Keratinocyte (primary cell): ENCODE data around the gene CFAP20. TPM values are rescaled to one million over a fixed set of nuclear protein-coding genes. Genes with fewer than 3 reads are reported as not detected.

ENCODE experiments used
- DNase-seq: peaks from one replicate; pipeline ENCODE4 v3.0.0-alpha.2; 2011; ENCODE audit warnings: low read depth, missing footprints, low spot score
- FAIRE-seq: peaks from 2 replicates; lab custom pipeline; 2011; peaks lifted over from hg19 to GRCh38; lab: Jason Lieb, UNC
- H2AFZ ChIP-seq: 2 replicates; pipeline ENCODE4 v1.6.0; 2012; ENCODE audit warnings: low read length, control low read depth, inconsistent platforms; ENCODE audit not compliant: control insufficient read depth
- H3K27ac ChIP-seq: 2 replicates; pipeline ENCODE4 v1.5.1; 2011; ENCODE audit warnings: low read length; ENCODE audit not compliant: control insufficient read depth, insufficient read depth
- H3K27me3 ChIP-seq: 3 replicates; pipeline ENCODE4 v1.6.0; 2011; ENCODE audit warnings: low read length; ENCODE audit not compliant: control insufficient read depth, insufficient read depth; ENCODE audit errors: extremely low read depth
- H3K36me3 ChIP-seq, 2 experiments: 2 replicates in 1 of 2; 3 replicates in 1 of 2; pipeline ENCODE4 v1.5.1; 2011; ENCODE audit warnings: low read length in 2 of 2, mild to moderate bottlenecking in 1 of 2; ENCODE audit not compliant: control insufficient read depth in 2 of 2, insufficient read depth in 2 of 2; ENCODE audit errors: extremely low read depth in 1 of 2
- H3K4me1 ChIP-seq: 3 replicates; pipeline ENCODE4 v1.5.1; 2011; ENCODE audit warnings: low read length; ENCODE audit not compliant: control insufficient read depth, insufficient read depth; ENCODE audit errors: extremely low read depth
- H3K4me2 ChIP-seq: 3 replicates; pipeline ENCODE4 v1.6.0; 2011; ENCODE audit warnings: low read depth, low read length; ENCODE audit not compliant: control insufficient read depth, insufficient read depth; ENCODE audit errors: extremely low read depth
- H3K4me3 ChIP-seq, 3 experiments: fragments of 200-600 bp in 1 of 3; sonication (generic) in 1 of 3; 2 replicates in 2 of 3; 3 replicates in 1 of 3; pipeline ENCODE4 v1.5.1; 2011 to 2016; ENCODE audit warnings: low read length in 3 of 3, mild to moderate bottlenecking in 3 of 3, control low read depth in 2 of 3, inconsistent platforms in 1 of 3, low read depth in 1 of 3, mixed read lengths in 1 of 3, mixed run types in 1 of 3, moderate library complexity in 1 of 3; ENCODE audit not compliant: control insufficient read depth in 2 of 3, insufficient read depth in 2 of 3; ENCODE audit errors: extremely low read depth in 1 of 3
- H3K79me2 ChIP-seq: 2 replicates; pipeline ENCODE4 v1.6.0; 2012; ENCODE audit warnings: low read length; ENCODE audit not compliant: control insufficient read depth, insufficient read depth
- H3K9ac ChIP-seq: 3 replicates; pipeline ENCODE4 v1.6.0; 2011; ENCODE audit warnings: low read length; ENCODE audit not compliant: control insufficient read depth, insufficient read depth; ENCODE audit errors: extremely low read depth
- H3K9me1 ChIP-seq: 3 replicates; pipeline ENCODE4 v1.6.0; 2011; ENCODE audit warnings: low read length; ENCODE audit not compliant: control insufficient read depth, insufficient read depth; ENCODE audit errors: extremely low read depth
- H3K9me3 ChIP-seq: 2 replicates; pipeline ENCODE4 v1.5.1; 2012; ENCODE audit warnings: low read depth, low read length; ENCODE audit not compliant: control insufficient read depth
- H4K20me1 ChIP-seq: 3 replicates; pipeline ENCODE4 v1.6.0; 2011; ENCODE audit warnings: low read length; ENCODE audit not compliant: control insufficient read depth, insufficient read depth; ENCODE audit errors: extremely low read depth
- EZH2 ChIP-seq: IDR thresholded peaks from one replicate; pipeline ENCODE4 v1.6.1; 2012; ENCODE audit warnings: inconsistent platforms, mild to moderate bottlenecking, low read length, moderate library complexity
- dilution Hi-C: fragments of 300-500 bp; cut with MboI; formaldehyde crosslinking; loops from one replicate; pipeline ENCODE4 v1.7.0; 2020; ENCODE audit warnings: low sequenced_read_pairs; ENCODE audit not compliant: extremely low pct_ligation_motif_present
- polyA minus RNA-seq, 3 experiments: library from RNA; depleted of rRNA, polyadenylated mRNA; stranded (reverse); fragments of >200 nt; gene quantifications; 1 replicate in 1 of 3; 2 replicates in 1 of 3; 3 replicates in 1 of 3; pipeline ENCODE4 v1.2.3, GENCODE V29; 2011
- polyA plus RNA-seq, 5 experiments: library from polyadenylated mRNA; depleted of rRNA in 3 of 5; stranded (reverse) in 3 of 5; stranded (forward) in 1 of 5; unstranded in 1 of 5; fragments of >200 nt; gene quantifications; 1 replicate in 1 of 5; 2 replicates in 3 of 5; 3 replicates in 1 of 5; pipeline versions ENCODE4 v1.2.1 to v1.2.3, GENCODE V29; 2011 to 2012; ENCODE audit warnings: missing spikeins in 2 of 5, low read depth in 1 of 5, low replicate concordance in 1 of 5
- TF ChIP-seq, protein P1 (sequence below), 3 experiments: IDR thresholded peaks in 1 of 3; conservative IDR thresholded peaks in 1 of 3; optimal IDR thresholded peaks in 1 of 3; 2 replicates in 2 of 3; 3 replicates in 1 of 3; pipeline versions ENCODE3 to v1.5.1; 2011; ENCODE audit warnings: low read length in 3 of 3, mild to moderate bottlenecking in 3 of 3, moderate library complexity in 2 of 3, control low read depth in 1 of 3, inconsistent platforms in 1 of 3; ENCODE audit not compliant: insufficient read depth in 2 of 3; ENCODE audit errors: extremely low read depth in 1 of 3

Gene CFAP20
- 41.0 to 52.0 TPM (median 51.9 TPM) in 3 replicates for polyA plus RNA-seq
- 79.6 TPM for polyA plus RNA-seq (2011; ENCODE audit: low read depth)
- polyA plus RNA-seq (2011; cell fraction: cytosol; rRNA removed) = 39.0 and 48.7 TPM in 2 replicates
- 45.6 and 48.6 TPM in 2 replicates for polyA plus RNA-seq (2011; cell fraction: nucleus; rRNA removed)
- 32.2 and 37.5 TPM in 2 replicates for polyA plus RNA-seq (2012; ENCODE audit: low replicate concordance)
- 16.8 to 41.3 TPM (median 21.2 TPM) in 3 replicates for polyA minus RNA-seq
- polyA minus RNA-seq (2011; cell fraction: cytosol; rRNA and poly(A)+ RNA removed) = 39.5 TPM
- 12.7 and 17.3 TPM in 2 replicates for polyA minus RNA-seq (2011; cell fraction: nucleus; rRNA and poly(A)+ RNA removed)

DNA sequence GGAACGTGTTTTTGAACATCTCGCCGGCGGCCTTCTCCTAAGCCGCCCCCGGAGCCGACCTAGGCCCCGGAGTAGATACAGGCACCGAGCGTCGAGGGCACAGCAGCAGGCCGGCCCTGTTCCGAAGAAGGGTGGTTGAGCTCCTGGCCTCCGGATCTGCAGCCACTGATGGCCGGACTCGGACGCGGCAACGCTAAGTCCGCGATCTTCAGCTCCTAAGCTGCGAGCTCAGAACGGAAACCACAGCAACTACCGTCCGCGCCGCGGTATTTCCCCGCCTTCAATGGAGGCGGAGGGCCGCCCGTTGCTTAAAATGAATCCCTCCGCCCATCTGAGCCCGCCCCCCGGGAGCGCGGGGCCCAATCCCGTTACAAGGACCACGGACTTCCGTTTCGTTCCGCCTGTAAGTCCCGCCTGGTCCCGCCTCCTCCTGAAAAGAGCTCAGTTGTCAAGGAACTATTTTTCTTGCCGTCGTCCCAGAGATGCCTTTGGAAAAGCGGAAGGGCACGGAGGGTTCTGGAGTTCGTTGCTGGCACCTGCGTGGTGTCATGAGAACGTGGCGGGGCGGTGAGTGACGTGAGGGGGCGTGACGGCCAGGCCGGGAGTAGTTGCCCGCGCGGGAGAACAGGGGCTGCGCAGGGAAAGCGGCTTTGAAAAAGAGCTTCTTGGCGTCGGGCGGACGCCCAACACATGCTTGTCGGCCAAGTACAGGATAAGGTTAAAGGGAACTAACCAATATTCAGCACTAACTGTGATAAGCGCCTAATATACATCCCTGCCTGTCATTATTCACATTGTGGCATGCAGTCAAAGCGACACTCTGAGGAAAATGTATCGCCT, at the start of gene CFAP20:
Gene CFAP20, minus strand, starts transcription at position 285 of the 840 bp plus-strand sequence. Its CDS starts 266 bp downstream, at position 19.
- H2AFZ ChIP-seq = peak within 1 kb of the TSS; percentile 94
- TF ChIP-seq EZH2 = no peak
- TF ChIP-seq, protein P1, sequence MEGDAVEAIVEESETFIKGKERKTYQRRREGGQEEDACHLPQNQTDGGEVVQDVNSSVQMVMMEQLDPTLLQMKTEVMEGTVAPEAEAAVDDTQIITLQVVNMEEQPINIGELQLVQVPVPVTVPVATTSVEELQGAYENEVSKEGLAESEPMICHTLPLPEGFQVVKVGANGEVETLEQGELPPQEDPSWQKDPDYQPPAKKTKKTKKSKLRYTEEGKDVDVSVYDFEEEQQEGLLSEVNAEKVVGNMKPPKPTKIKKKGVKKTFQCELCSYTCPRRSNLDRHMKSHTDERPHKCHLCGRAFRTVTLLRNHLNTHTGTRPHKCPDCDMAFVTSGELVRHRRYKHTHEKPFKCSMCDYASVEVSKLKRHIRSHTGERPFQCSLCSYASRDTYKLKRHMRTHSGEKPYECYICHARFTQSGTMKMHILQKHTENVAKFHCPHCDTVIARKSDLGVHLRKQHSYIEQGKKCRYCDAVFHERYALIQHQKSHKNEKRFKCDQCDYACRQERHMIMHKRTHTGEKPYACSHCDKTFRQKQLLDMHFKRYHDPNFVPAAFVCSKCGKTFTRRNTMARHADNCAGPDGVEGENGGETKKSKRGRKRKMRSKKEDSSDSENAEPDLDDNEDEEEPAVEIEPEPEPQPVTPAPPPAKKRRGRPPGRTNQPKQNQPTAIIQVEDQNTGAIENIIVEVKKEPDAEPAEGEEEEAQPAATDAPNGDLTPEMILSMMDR (optimal IDR thresholded peaks at IDR 0.05 in 1 of 3, IDR thresholded peaks at IDR 0.05 in 1 of 3, conservative IDR thresholded peaks at IDR 0.05 in 1 of 3; ENCODE audit: extremely low read depth in 1 of 3, insufficient read depth in 2 of 3, low read length in 3 of 3) = no peak
- no peaks in the 10 kb centered on the region for H3K36me3 ChIP-seq
- FAIRE-seq (peak; percentile 73), DNase-seq (peak; percentile 99)
- peak within 1 kb of the TSS; percentile 96 for H3K4me2 ChIP-seq
- peak within 1 kb of the TSS; percentile 87 to 97 (median 94) for H3K4me3 ChIP-seq
- H3K4me1 ChIP-seq = peaks cover 33% of the 10 kb centered on the region
- H3K27me3 ChIP-seq = no peaks in the 10 kb centered on the region
- dilution Hi-C loops = no loop called here
- peak within 1 kb of the TSS; percentile 90 for H3K9ac ChIP-seq
- peak within 1 kb of the TSS; percentile 76 for H3K27ac ChIP-seq
- H3K9me3 ChIP-seq = no peaks in the 10 kb centered on the region
- H4K20me1 ChIP-seq = no peaks in the 10 kb centered on the region
- H3K9me1 ChIP-seq = peaks cover 2% of the 10 kb centered on the region
- peaks cover 46% of the 10 kb centered on the region for H3K79me2 ChIP-seq

GRCh38 chr16:58177353-58177710, 48.2 kb upstream of the CFAP20 start:
- Histone ChIP-seq H3K27ac (no peak overlapping the region), H3K4me3 (no peak overlapping the region), H4K20me1 (peaks cover 3% of the 10 kb centered on the region), H2AFZ (no peak overlapping the region), H3K4me1 (no peaks in the 10 kb centered on the region), H3K9me3 (no peaks in the 10 kb centered on the region), H3K36me3 (peaks cover 20 to 24% of the 10 kb centered on the region in 2 experiments), H3K9ac (no peak overlapping the region), H3K4me2 (no peak overlapping the region), H3K27me3 (no peaks in the 10 kb centered on the region), H3K9me1 (no peaks in the 10 kb centered on the region), H3K79me2 (peaks cover 21% of the 10 kb centered on the region)
- dilution Hi-C loops = no loop called here
- no peak for FAIRE-seq
- TF ChIP-seq EZH2 = no peak
- TF ChIP-seq, protein P1 (optimal IDR thresholded peaks at IDR 0.05 in 1 of 3, IDR thresholded peaks at IDR 0.05 in 1 of 3, conservative IDR thresholded peaks at IDR 0.05 in 1 of 3; ENCODE audit: extremely low read depth in 1 of 3, insufficient read depth in 2 of 3, low read length in 3 of 3) = no peak
- no peak for DNase-seq
